Chondrocyte (in vitro differentiated cells): ENCODE results near the gene ITPR2. TPM values are rescaled to one million over a fixed set of nuclear protein-coding genes. Genes with fewer than 3 reads are reported as not detected.

ENCODE experiments used
- DNase-seq: peaks from one replicate; pipeline ENCODE4 v3.0.0; 2021; ENCODE audit warnings: mixed read lengths, low spot score
- H3K27ac Mint-ChIP-seq: one replicate; pipeline ENCODE4 v1.8.0; 2021; ENCODE audit warnings: mild to moderate bottlenecking, moderate library complexity, mixed read lengths; ENCODE audit not compliant: unreplicated experiment
- H3K27me3 Mint-ChIP-seq: 2 replicates; pipeline ENCODE4 v1.8.0; 2021; ENCODE audit warnings: low read depth, mixed read lengths
- H3K36me3 Mint-ChIP-seq: 2 replicates; pipeline ENCODE4 v1.8.0; 2021; ENCODE audit warnings: low read depth, mixed read lengths
- H3K4me1 Mint-ChIP-seq: 2 replicates; pipeline ENCODE4 v1.8.0; 2021; ENCODE audit warnings: low read depth, mild to moderate bottlenecking, mixed read lengths
- H3K4me3 Mint-ChIP-seq: one replicate; pipeline ENCODE4 v1.8.0; 2021; ENCODE audit warnings: mild to moderate bottlenecking, moderate library complexity, mixed read lengths; ENCODE audit not compliant: unreplicated experiment
- H3K9me3 Mint-ChIP-seq: 2 replicates; pipeline ENCODE4 v1.8.0; 2021; ENCODE audit warnings: low read depth, mixed read lengths
- total RNA-seq: library from RNA; stranded (reverse); gene quantifications from 3 replicates; pipeline ENCODE4 v1.2.1, GENCODE V29; 2021
- TF ChIP-seq, protein P1 (sequence below): fragments of 200-600 bp; sonication (generic); IDR thresholded peaks from 2 replicates; pipeline ENCODE4 v1.5.0; 2021; ENCODE audit warnings: antibody characterized with exemption, mild to moderate bottlenecking, moderate library complexity

Gene ITPR2
- total RNA-seq, 1 donor from 2014 or later: 18.7 TPM

DNA sequence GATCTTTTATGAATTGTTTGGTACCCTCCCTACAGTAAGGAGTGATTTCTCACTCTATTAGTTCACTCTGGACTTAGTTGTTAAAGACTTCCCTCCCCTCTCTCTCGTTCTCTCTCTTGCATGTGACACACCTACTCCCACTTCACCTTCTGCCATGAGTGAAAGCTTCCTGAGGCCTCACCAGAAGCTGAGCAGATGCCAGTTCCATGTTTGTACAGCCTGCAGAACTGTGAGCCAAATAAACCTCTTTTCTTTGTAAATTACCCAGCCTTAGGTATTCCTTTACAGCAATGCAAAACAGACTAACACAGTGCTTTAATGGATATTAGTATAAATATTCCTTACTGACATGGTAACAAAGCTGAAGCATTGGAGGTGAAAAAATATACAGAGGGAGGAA lies 450.0 kb downstream of the ITPR2 start:
- Mint-ChIP-seq H3K27me3 (no peaks in the 10 kb centered on the region), H3K4me3 (no peak overlapping the region)

DNA sequence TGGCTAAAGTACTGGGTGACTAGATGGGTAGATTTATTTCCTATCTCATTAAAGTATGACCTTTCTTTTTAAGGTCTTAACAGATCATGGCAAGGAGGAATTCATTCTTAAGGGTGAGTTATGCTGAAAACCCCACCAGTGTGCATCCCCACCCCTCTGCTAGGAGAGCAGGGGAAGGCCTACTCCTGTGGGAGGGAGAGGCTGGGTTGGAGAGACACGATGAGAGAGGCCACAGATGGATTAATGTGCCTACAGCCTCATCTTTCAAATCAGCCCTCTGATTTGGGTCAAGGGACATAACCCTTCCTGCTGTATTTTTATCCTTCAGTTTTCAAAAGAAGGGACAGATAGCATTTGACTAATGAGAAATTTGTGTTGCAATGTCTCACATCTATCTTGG lies 452.1 kb downstream of the ITPR2 start:
- TF ChIP-seq, protein P1, sequence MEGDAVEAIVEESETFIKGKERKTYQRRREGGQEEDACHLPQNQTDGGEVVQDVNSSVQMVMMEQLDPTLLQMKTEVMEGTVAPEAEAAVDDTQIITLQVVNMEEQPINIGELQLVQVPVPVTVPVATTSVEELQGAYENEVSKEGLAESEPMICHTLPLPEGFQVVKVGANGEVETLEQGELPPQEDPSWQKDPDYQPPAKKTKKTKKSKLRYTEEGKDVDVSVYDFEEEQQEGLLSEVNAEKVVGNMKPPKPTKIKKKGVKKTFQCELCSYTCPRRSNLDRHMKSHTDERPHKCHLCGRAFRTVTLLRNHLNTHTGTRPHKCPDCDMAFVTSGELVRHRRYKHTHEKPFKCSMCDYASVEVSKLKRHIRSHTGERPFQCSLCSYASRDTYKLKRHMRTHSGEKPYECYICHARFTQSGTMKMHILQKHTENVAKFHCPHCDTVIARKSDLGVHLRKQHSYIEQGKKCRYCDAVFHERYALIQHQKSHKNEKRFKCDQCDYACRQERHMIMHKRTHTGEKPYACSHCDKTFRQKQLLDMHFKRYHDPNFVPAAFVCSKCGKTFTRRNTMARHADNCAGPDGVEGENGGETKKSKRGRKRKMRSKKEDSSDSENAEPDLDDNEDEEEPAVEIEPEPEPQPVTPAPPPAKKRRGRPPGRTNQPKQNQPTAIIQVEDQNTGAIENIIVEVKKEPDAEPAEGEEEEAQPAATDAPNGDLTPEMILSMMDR: no peak
- no peak overlapping the region for H3K4me3 Mint-ChIP-seq
- no peaks in the 10 kb centered on the region for H3K4me1 Mint-ChIP-seq
- no peak overlapping the region for H3K27ac Mint-ChIP-seq
- peaks cover 6% of the 10 kb centered on the region for H3K9me3 Mint-ChIP-seq
- peaks cover 15% of the 10 kb centered on the region for H3K36me3 Mint-ChIP-seq
- H3K27me3 Mint-ChIP-seq: no peaks in the 10 kb centered on the region
- DNase-seq: no peak

More for the DNA sequence above, 450.0 kb downstream of the ITPR2 start:
- Mint-ChIP-seq H3K9me3 (peaks cover 6% of the 10 kb centered on the region), H3K36me3 (peaks cover 16% of the 10 kb centered on the region), H3K27ac (no peak overlapping the region), H3K4me1 (no peaks in the 10 kb centered on the region)
- DNase-seq: no peak
- TF ChIP-seq, protein P1: no peak

DNA sequence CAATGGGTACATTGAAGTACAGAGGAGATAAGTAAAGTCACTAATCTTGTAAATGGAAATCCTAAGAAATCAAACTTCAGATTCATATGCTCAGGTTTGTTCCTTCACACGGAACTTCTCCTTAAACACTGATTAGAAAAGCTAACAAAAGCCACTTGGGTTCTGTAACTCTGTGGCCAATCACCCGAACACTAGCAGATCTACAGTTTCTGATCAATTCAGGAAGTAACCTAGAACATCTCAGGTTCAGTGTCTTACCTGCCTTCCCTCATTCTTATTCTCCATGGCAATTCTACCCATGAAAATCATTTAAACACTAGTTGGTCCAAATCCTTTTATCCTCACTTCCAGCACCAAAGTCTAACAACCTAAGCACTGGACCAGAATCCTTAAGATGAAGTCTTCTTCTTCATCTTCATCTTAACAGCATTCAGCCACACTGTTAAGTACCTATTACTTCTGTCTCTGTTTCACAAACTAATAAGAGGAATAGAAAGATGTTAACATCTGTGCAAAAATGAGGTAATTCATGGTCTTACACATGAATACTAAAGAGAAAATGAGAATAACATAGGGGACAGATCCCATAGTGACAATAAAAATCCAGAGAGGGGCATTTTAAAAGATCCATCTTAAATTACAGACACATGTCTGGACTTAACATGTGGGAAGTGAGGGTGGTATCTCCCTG lies 453.1 kb downstream of the ITPR2 start:
- H3K9me3 Mint-ChIP-seq: peaks cover 6% of the 10 kb centered on the region
- DNase-seq: no peak
- H3K27ac Mint-ChIP-seq: no peak overlapping the region
- no peak overlapping the region for H3K4me3 Mint-ChIP-seq
- TF ChIP-seq, protein P1: no peak
- peaks cover 4% of the 10 kb centered on the region for H3K4me1 Mint-ChIP-seq
- peaks cover 9% of the 10 kb centered on the region for H3K36me3 Mint-ChIP-seq
- H3K27me3 Mint-ChIP-seq: no peaks in the 10 kb centered on the region

DNA sequence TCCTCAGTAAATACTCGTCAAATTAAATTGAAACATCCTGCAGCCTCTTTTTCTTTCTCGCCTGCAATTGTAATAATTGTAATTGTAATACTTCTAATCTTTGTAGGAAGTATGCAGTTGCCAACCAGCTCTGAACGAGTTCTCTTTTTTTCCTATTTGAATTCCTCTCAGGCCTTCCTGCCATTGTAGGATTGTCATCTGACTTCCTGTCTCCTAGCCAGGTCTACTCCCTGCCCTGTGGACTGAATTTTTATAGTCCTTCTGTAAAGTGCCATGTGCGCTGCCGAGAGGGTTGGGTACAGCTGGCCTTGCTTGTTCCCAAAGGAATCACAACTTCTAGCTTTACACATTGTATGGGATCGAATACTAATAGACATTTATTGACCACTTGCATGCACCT lies 454.3 kb downstream of the ITPR2 start:
- H3K4me3 Mint-ChIP-seq: no peak overlapping the region
- no peak overlapping the region for H3K27ac Mint-ChIP-seq
- peaks cover 6% of the 10 kb centered on the region for H3K9me3 Mint-ChIP-seq
- no peak for DNase-seq
- TF ChIP-seq, protein P1: no peak
- H3K36me3 Mint-ChIP-seq: peaks cover 2% of the 10 kb centered on the region
- H3K27me3 Mint-ChIP-seq: no peaks in the 10 kb centered on the region
- H3K4me1 Mint-ChIP-seq: peaks cover 5% of the 10 kb centered on the region

DNA sequence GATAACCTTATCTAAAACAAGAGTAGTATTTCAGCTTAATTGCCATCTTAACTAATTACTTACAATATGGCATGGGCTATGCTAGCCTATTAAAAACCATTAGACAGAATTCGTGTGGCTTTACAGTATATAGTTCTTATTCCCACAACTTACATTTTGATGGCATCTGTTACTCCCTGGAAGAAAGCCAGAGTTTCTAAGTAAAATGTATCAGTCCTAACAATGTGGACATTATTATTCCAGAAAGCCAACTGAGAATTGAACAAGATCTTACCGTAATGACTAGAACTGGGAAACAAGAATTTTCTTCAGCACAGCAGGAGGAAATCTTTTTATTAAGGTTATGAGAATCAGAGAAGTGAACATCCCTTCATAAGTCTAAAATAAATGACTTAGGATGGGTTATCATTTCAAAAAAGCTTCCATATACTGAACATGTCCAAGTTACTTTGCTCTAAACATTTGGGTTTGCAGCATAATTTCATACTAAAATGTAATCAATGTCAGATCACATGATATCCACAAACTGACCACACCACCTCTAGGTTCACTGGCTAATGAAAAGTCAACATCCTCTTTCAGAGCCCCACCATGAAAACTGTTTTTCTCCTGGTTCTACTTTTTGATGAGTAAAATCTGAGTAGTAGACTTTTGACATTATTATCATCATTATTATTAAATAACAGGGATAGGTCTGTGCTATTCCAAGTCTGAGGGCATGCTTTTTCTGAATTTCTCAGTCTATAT lies 457.9 kb downstream of the ITPR2 start:
- Mint-ChIP-seq H3K4me3 (no peak overlapping the region), H3K36me3 (no peaks in the 10 kb centered on the region), H3K27ac (no peak overlapping the region), H3K9me3 (no peaks in the 10 kb centered on the region), H3K27me3 (no peaks in the 10 kb centered on the region), H3K4me1 (peaks cover 5% of the 10 kb centered on the region)
- DNase-seq: no peak
- TF ChIP-seq, protein P1: no peak
